ENCODE results near the gene RAD52.

Gene RAD52

DNA sequence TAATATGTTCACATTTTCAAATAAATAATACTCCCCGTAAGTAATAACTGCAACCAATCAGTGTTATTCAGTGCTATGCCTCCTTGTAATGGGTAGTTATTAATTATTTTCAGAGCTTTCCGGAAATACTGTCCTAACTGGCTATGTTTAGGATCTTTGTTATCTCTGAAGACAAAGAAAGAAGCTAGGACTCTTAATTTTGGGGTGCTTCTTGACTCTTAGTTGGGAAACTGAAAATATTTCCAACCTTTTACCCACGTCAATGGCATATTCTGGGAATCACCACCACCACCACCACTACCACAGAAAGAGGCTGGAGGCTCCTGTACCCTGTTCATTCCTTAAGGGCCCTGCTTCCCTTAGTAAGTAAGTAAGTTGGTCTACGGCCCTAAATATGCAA lies 39.1 kb downstream of the RAD52 start:
- no peak overlapping the region for H3K27ac ChIP-seq (ENCODE audit: low read length)
- H3K36me3 ChIP-seq (ENCODE audit: control insufficient read depth, low read depth, low read length): peaks cover 71% of the 10 kb centered on the region

DNA sequence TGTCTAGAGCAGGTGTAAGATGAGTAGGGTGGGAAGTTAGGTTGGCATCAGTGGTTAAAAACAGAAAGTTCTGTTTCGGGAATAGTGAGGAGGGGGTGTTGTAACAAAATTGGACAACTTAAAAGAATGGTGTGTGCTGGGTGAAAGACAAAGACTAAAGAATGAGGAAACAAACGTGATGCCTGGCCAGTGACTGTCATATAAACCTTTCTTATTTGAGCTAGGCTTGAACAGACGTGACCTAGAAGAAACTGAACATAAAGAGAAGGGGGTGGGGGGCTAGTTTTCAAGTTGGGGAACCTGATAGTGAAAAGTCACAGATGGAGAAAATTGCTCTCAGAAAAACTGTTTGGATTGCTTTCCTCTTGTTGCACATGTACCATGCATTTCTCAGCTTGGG lies 39.6 kb downstream of the RAD52 start:
- Histone ChIP-seq H3K4me1 (ENCODE audit: control insufficient read depth, low read depth, low read length) (no peaks in the 10 kb centered on the region), H3K36me3 (ENCODE audit: control insufficient read depth, low read depth, low read length) (peaks cover 75% of the 10 kb centered on the region), H3K4me3 (ENCODE audit: low read length) (no peak overlapping the region)

More for the DNA sequence above, 39.1 kb downstream of the RAD52 start:
- peaks cover 4% of the 10 kb centered on the region for H3K4me1 ChIP-seq (ENCODE audit: control insufficient read depth, low read depth, low read length)
- no peaks in the 10 kb centered on the region for H3K27me3 ChIP-seq (ENCODE audit: control insufficient read depth, insufficient read depth, low read length)
- H3K9me3 ChIP-seq (ENCODE audit: control insufficient read depth, low read depth, low read length): no peaks in the 10 kb centered on the region
- no peak overlapping the region for H3K9ac ChIP-seq (ENCODE audit: low read length)
- no peak overlapping the region for H3K4me3 ChIP-seq (ENCODE audit: low read length)

DNA sequence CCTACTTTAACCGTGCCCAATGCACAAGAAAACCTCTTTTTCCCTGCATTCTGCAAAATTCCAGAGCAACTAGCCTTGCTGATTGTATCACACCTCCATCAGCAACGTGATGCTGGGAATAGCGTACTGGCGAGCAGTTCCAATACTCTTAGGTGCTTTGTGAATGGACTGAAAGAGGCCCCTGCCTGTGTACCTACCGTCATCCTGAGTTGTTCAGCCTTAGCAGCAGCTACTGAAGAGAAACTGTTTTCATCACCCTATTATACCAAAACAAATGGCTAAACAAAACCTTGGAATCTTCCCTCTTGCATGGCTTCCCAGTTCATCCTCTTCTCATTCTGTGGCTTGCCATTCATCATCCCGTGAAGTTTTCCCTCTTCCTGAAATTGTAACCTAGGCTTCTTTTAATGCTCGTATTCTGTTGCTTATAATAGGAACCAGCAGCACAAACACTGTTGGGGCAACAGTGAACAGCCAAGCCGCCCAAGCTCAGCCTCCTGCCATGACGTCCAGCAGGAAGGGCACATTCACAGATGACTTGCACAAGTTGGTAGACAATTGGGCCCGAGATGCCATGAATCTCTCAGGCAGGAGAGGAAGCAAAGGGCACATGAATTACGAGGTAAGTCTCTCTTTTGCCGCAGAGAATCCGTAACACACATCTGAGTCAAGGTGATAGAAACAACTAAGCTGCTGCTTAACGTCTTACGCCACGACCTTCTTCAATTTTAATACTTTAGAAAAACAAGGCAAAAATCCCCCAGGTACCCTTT lies 41.9 kb downstream of the RAD52 start:
- peaks cover 69% of the 10 kb centered on the region for H3K36me3 ChIP-seq (ENCODE audit: control insufficient read depth, low read depth, low read length)
- no peaks in the 10 kb centered on the region for H3K27me3 ChIP-seq (ENCODE audit: control insufficient read depth, insufficient read depth, low read length)
- H3K9ac ChIP-seq (ENCODE audit: low read length): no peak overlapping the region
- no peak overlapping the region for H3K4me3 ChIP-seq (ENCODE audit: low read length)
- H3K27ac ChIP-seq (ENCODE audit: low read length): no peak overlapping the region
- no peaks in the 10 kb centered on the region for H3K9me3 ChIP-seq (ENCODE audit: control insufficient read depth, low read depth, low read length)
- no peaks in the 10 kb centered on the region for H3K4me1 ChIP-seq (ENCODE audit: control insufficient read depth, low read depth, low read length)

More for the DNA sequence above, 39.6 kb downstream of the RAD52 start:
- no peak overlapping the region for H3K9ac ChIP-seq (ENCODE audit: low read length)
- H3K9me3 ChIP-seq (ENCODE audit: control insufficient read depth, low read depth, low read length): no peaks in the 10 kb centered on the region
- no peaks in the 10 kb centered on the region for H3K27me3 ChIP-seq (ENCODE audit: control insufficient read depth, insufficient read depth, low read length)
- no peak overlapping the region for H3K27ac ChIP-seq (ENCODE audit: low read length)

DNA sequence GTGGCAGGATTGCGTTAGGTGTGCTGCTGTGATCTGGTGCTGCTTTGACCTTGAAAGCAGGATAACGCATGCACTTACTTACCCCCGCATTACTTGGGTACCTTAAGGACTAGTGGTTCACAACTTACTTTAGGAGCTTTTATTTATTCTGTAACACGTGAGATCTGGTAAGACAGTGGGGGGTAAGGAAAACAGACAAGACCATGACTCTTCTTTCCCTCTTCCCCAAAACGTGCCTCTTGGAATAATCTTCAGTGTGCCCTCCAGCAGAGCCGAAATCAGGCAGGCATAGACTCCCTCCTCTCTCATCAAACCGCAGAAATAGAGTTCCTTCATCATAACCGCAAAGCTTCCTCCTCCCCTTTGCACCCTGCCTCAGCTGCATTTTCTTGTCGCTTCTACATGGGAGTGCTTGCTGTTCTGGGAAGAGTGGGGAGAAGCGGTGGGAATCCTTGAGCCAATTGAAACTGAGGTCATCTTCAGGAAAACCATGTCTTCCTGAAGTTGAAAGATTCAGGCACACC lies 43.4 kb downstream of the RAD52 start:
- H3K27me3 ChIP-seq (ENCODE audit: control insufficient read depth, insufficient read depth, low read length): no peaks in the 10 kb centered on the region
- H3K27ac ChIP-seq (ENCODE audit: low read length): no peak overlapping the region
- no peaks in the 10 kb centered on the region for H3K9me3 ChIP-seq (ENCODE audit: control insufficient read depth, low read depth, low read length)
- no peaks in the 10 kb centered on the region for H3K4me1 ChIP-seq (ENCODE audit: control insufficient read depth, low read depth, low read length)
- no peak overlapping the region for H3K9ac ChIP-seq (ENCODE audit: low read length)
- peaks cover 74% of the 10 kb centered on the region for H3K36me3 ChIP-seq (ENCODE audit: control insufficient read depth, low read depth, low read length)
- no peak overlapping the region for H3K4me3 ChIP-seq (ENCODE audit: low read length)

DNA sequence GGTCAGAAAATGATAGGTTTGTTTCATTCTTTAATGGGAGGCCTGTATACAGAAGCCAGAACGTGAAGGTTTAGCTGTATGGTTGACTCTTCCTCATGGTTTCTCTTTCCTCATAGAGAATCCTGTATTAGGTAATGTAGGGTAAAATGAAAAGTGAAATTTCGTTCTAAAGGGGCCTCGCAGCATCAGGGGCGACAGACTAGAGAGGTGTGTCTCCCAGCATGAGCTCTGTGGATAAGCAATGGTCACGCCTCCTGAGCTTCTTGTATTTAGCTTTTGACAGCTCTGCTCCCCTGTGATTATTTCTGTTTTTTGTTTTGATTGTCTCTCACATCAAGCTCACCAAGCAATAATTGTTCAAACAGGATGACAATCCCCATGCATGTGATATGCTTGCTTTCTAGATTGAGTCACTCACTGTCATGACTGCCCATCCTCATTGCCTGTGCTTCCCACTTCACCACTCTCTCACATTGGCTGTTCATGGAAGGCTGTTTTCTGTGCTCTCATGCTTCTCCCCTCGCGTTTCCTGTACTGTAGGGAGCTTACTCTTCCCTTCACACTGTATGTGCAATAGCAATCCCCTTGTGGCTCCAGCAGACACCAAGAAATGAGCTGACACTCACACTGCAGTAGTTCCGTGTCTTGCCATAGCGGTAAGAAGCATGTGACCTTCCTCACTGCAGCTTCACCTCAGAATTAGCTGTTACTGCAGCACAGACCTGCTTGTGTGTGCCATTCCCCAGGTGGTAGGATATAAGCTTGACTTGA lies 44.0 kb downstream of the RAD52 start:
- Histone ChIP-seq H3K36me3 (ENCODE audit: control insufficient read depth, low read depth, low read length) (peaks cover 76% of the 10 kb centered on the region), H3K27ac (ENCODE audit: low read length) (no peak overlapping the region), H3K9ac (ENCODE audit: low read length) (no peak overlapping the region), H3K4me1 (ENCODE audit: control insufficient read depth, low read depth, low read length) (no peaks in the 10 kb centered on the region), H3K4me3 (ENCODE audit: low read length) (no peak overlapping the region), H3K9me3 (ENCODE audit: control insufficient read depth, low read depth, low read length) (no peaks in the 10 kb centered on the region), H3K27me3 (ENCODE audit: control insufficient read depth, insufficient read depth, low read length) (no peaks in the 10 kb centered on the region)

DNA sequence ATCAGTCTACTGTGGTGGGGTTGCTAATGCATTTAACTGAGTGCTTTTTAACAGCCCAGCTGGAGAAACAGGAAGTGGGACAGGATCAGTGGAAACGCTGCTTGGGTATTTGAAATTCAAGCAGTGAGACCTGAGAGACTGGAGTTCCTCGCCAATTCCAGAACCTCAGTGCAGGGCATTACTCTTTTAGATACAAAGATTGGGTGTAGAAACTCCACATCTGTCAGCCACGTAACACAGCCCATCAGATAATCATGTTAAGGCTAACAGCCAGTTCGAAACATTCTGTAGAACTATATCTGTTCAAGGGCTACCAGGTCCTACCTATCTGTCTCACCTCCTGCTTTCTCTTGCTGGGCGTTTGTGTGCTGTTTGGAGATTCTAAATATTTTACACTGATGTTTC lies 45.5 kb downstream of the RAD52 start:
- H3K4me1 ChIP-seq (ENCODE audit: control insufficient read depth, low read depth, low read length): no peaks in the 10 kb centered on the region
- H3K9ac ChIP-seq (ENCODE audit: low read length): no peak overlapping the region
- H3K36me3 ChIP-seq (ENCODE audit: control insufficient read depth, low read depth, low read length): peaks cover 74% of the 10 kb centered on the region
- no peak overlapping the region for H3K4me3 ChIP-seq (ENCODE audit: low read length)
- no peaks in the 10 kb centered on the region for H3K27me3 ChIP-seq (ENCODE audit: control insufficient read depth, insufficient read depth, low read length)
- H3K27ac ChIP-seq (ENCODE audit: low read length): no peak overlapping the region
- no peaks in the 10 kb centered on the region for H3K9me3 ChIP-seq (ENCODE audit: control insufficient read depth, low read depth, low read length)

DNA sequence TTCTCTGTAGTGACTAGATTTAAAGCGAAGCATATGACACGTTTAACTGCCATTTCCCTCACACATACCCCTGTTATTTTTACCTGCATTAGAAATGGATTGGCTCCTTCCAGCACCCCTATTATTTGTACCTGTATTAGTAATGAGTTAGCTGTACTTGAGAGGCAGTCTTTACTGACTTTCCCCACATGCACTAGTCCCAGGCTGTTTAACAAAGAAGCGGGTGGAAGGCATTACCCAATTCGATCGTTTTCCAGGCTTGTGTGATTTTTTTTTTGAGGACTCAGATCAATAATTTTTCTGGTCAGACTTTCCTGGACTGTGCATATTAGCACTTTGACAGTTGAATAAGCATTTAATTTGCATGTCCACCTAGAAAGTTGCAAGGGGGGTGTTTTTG lies 46.4 kb downstream of the RAD52 start:
- H3K4me3 ChIP-seq (ENCODE audit: low read length): no peak overlapping the region
- H3K36me3 ChIP-seq (ENCODE audit: control insufficient read depth, low read depth, low read length): peaks cover 69% of the 10 kb centered on the region
- no peaks in the 10 kb centered on the region for H3K9me3 ChIP-seq (ENCODE audit: control insufficient read depth, low read depth, low read length)
- no peaks in the 10 kb centered on the region for H3K27me3 ChIP-seq (ENCODE audit: control insufficient read depth, insufficient read depth, low read length)
- H3K9ac ChIP-seq (ENCODE audit: low read length): no peak overlapping the region
- no peaks in the 10 kb centered on the region for H3K4me1 ChIP-seq (ENCODE audit: control insufficient read depth, low read depth, low read length)
- no peak overlapping the region for H3K27ac ChIP-seq (ENCODE audit: low read length)

GRCh38 chr12:902581-902980 lies 46.9 kb downstream of the RAD52 start:
- H3K9ac ChIP-seq (ENCODE audit: low read length): no peak overlapping the region
- H3K4me3 ChIP-seq (ENCODE audit: low read length): no peak overlapping the region
- no peaks in the 10 kb centered on the region for H3K4me1 ChIP-seq (ENCODE audit: control insufficient read depth, low read depth, low read length)
- H3K27me3 ChIP-seq (ENCODE audit: control insufficient read depth, insufficient read depth, low read length): no peaks in the 10 kb centered on the region
- no peak overlapping the region for H3K27ac ChIP-seq (ENCODE audit: low read length)
- H3K36me3 ChIP-seq (ENCODE audit: control insufficient read depth, low read depth, low read length): peaks cover 69% of the 10 kb centered on the region
- no peaks in the 10 kb centered on the region for H3K9me3 ChIP-seq (ENCODE audit: control insufficient read depth, low read depth, low read length)

DNA sequence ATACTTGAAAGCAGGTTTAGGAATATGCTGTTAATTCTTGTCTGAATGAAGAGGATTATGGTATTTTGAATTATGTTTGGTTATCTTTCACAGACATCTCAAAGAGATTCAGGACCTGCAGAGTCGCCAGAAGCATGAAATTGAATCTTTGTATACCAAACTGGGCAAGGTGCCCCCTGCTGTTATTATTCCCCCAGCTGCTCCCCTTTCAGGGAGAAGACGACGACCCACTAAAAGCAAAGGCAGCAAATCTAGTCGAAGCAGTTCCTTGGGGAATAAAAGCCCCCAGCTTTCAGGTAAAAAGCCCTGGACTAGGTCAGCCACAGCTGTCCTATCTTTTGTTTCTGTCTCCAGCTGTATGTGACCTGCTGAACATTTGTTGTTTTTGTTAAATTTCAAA lies 52.1 kb downstream of the RAD52 start:
- H3K36me3 ChIP-seq (ENCODE audit: control insufficient read depth, low read depth, low read length): peaks cover 73% of the 10 kb centered on the region
- no peaks in the 10 kb centered on the region for H3K27me3 ChIP-seq (ENCODE audit: control insufficient read depth, insufficient read depth, low read length)
- H3K27ac ChIP-seq (ENCODE audit: low read length): no peak overlapping the region
- H3K9me3 ChIP-seq (ENCODE audit: control insufficient read depth, low read depth, low read length): no peaks in the 10 kb centered on the region
- H3K4me3 ChIP-seq (ENCODE audit: low read length): no peak overlapping the region
- no peaks in the 10 kb centered on the region for H3K4me1 ChIP-seq (ENCODE audit: control insufficient read depth, low read depth, low read length)
- no peak overlapping the region for H3K9ac ChIP-seq (ENCODE audit: low read length)

- H3K27ac ChIP-seq (ENCODE audit: low read length): no peak overlapping the region
- H3K9me3 ChIP-seq (ENCODE audit: control insufficient read depth, low read depth, low read length): no peaks in the 10 kb centered on the region
- H3K4me1 ChIP-seq (ENCODE audit: control insufficient read depth, low read depth, low read length): no peaks in the 10 kb centered on the region
- H3K9ac ChIP-seq (ENCODE audit: low read length): no peak overlapping the region
- H3K36me3 ChIP-seq (ENCODE audit: control insufficient read depth, low read depth, low read length): peaks cover 65% of the 10 kb centered on the region
- no peak overlapping the region for H3K4me3 ChIP-seq (ENCODE audit: low read length)
- H3K27me3 ChIP-seq (ENCODE audit: control insufficient read depth, insufficient read depth, low read length): no peaks in the 10 kb centered on the region
Measured at GRCh38 chr12:896031-896430, 53.5 kb downstream of the RAD52 start.

DNA sequence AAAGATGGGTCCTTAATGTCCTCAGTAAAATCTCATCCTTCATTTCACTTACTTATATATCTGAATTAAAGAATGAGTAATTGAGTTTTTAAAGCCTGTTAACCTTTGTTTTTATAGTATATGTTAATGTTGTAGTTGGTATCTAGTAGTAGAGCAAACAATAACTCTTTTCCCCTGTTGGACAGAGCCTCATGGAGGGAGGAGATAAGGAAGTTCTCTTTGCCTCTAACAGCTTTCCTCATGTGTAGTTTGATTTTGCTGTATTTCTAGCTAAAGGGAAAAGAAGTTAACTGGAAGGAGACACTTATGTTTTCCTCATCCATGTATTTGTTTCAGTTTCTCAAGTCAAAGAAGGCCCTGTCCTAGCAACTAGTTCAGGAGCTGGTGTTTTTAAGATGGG lies 55.3 kb downstream of the RAD52 start:
- Histone ChIP-seq H3K27ac (ENCODE audit: low read length) (no peak overlapping the region), H3K4me1 (ENCODE audit: control insufficient read depth, low read depth, low read length) (no peaks in the 10 kb centered on the region), H3K9me3 (ENCODE audit: control insufficient read depth, low read depth, low read length) (no peaks in the 10 kb centered on the region), H3K27me3 (ENCODE audit: control insufficient read depth, insufficient read depth, low read length) (no peaks in the 10 kb centered on the region), H3K36me3 (ENCODE audit: control insufficient read depth, low read depth, low read length) (peaks cover 62% of the 10 kb centered on the region), H3K9ac (ENCODE audit: low read length) (no peak overlapping the region), H3K4me3 (ENCODE audit: low read length) (no peak overlapping the region)

Data from iPS-18a (cell line).